Measurements from ENCODE around the gene KIF9.

Gene KIF9

GRCh38 chr3:47274652-47275051 is 7.9 kb downstream of the KIF9 start:
- H3K4me3 ChIP-seq (ENCODE audit: low read depth, low read length): no peak overlapping the region
- DNase-seq (ENCODE audit: low read depth): no peak
- TF ChIP-seq CTCF (IDR thresholded peaks at IDR 0.05; ENCODE audit: low read depth, low read length, missing control alignments): no peak

- no peak overlapping the region for H3K4me3 ChIP-seq (ENCODE audit: low read depth, low read length)
- TF ChIP-seq CTCF (IDR thresholded peaks at IDR 0.05; ENCODE audit: low read depth, low read length, missing control alignments): no peak
- no peak for DNase-seq (ENCODE audit: low read depth)
Observed at GRCh38 chr3:47273564-47273963, 9.0 kb downstream of the KIF9 start.

GRCh38 chr3:47270526-47270925 is 12.1 kb downstream of the KIF9 start:
- no peak for DNase-seq (ENCODE audit: low read depth)
- no peak for TF ChIP-seq CTCF (IDR thresholded peaks at IDR 0.05; ENCODE audit: low read depth, low read length, missing control alignments)
- no peak overlapping the region for H3K4me3 ChIP-seq (ENCODE audit: low read depth, low read length)

- H3K4me3 ChIP-seq (ENCODE audit: low read depth, low read length): no peak overlapping the region
- DNase-seq (ENCODE audit: low read depth): no peak
- TF ChIP-seq CTCF (IDR thresholded peaks at IDR 0.05; ENCODE audit: low read depth, low read length, missing control alignments): no peak
Observed at GRCh38 chr3:47267490-47267824, 15.1 kb downstream of the KIF9 start.

GRCh38 chr3:47266709-47267489 is 15.7 kb downstream of the KIF9 start:
- H3K4me3 ChIP-seq (ENCODE audit: low read depth, low read length): no peak overlapping the region
- DNase-seq (ENCODE audit: low read depth): no peak
- no peak for TF ChIP-seq CTCF (IDR thresholded peaks at IDR 0.05; ENCODE audit: low read depth, low read length, missing control alignments)

GRCh38 chr3:47265725-47266428 is 16.7 kb downstream of the KIF9 start:
- DNase-seq (ENCODE audit: low read depth): no peak
- H3K4me3 ChIP-seq (ENCODE audit: low read depth, low read length): no peak overlapping the region
- no peak for TF ChIP-seq CTCF (IDR thresholded peaks at IDR 0.05; ENCODE audit: low read depth, low read length, missing control alignments)

All from GM12864 (cell line).